Activated CD8-positive, alpha-beta memory T cell treated with anti-CD3 and anti-CD28 coated beads, Interleukin-2, amount 50 U/mL, for 4 hours (primary cell): Measurements from ENCODE around the gene SOX6.
"Not testable (repeated sequence)": the region's sequence is repeated elsewhere in the genome, so short reads cannot be mapped to it uniquely, and the experiment has no call there.

Source experiments
- DNase-seq: peaks from one replicate; pipeline ENCODE4 v3.0.0-alpha.2; 2020

SOX6 gene

DNA sequence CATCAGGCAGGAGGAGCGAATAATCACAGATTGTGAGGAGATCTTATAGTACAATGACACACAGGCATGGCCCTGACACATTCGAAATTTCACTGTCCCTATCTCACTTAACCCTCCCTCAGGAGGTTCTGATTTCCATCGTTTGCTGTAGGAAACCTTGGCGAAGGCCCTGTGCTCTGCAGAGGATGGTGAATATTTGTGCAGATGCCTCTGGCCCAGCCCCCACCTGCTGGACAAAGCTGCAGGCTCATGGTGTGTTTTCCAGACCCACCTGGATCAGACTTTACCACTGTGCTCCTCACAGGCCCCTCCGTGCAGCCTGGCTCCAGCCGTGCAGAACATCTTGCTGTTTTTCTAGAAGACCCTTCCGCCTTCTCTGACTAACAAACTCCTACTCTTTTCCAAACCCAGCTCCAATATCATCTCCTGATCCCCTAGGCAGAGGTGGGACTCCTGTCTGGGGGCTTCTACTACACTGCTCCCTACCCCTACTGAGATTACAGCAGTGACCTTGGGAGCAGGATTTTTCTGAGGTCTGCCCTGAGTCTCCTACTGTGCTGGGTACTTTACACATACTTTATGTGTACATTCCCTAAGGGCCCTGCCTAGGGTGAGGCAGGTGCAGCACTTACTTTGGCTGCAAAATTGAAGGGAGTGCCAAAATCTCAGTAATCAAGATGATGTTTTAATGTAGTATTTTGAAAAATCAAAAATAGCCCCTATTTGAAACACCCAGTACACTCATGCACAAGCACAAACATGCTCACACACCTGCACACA lies 412.7 kb downstream of the SOX6 start:
- DNase-seq, result no peak

DNA sequence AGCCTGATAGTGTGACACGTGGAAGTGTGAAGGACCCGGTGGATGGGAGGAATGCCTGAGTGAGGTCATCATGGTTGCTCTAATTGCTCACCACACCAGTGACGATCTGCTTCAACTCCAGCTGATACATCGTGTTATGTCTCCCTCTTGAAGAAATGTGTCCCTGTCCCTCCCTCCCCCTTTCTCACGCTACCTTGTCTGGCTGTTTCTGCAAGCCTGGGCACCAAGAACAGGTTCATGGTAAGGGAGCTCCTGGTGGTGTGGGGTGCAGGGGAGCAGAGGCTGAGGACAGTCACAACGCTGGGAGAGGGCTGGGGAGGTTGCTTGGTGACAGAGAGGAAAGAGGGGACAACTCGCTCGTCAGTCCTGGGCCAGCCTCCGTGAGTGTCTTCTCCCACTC lies 413.4 kb downstream of the SOX6 start:
- DNase-seq, result no peak

DNA sequence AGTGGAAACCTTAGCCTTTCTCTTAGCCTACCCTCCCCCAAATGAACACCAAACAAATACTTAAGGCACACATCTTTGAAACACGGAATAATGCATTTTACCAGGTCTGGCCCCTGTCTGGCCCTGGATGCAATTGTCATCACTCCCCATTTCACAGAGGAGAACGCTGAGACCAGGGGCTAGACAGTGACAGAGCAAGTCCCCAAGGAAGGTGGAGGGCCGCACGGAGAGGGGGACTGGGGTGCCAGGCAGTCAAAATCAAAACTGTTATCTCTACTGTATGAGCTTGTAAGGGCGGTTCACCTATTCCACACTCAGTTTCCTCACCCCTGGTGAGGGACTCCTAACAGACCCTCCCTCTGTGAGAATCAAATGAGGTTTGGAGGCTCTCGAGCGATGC lies 414.2 kb downstream of the SOX6 start:
- DNase-seq, result no peak

DNA sequence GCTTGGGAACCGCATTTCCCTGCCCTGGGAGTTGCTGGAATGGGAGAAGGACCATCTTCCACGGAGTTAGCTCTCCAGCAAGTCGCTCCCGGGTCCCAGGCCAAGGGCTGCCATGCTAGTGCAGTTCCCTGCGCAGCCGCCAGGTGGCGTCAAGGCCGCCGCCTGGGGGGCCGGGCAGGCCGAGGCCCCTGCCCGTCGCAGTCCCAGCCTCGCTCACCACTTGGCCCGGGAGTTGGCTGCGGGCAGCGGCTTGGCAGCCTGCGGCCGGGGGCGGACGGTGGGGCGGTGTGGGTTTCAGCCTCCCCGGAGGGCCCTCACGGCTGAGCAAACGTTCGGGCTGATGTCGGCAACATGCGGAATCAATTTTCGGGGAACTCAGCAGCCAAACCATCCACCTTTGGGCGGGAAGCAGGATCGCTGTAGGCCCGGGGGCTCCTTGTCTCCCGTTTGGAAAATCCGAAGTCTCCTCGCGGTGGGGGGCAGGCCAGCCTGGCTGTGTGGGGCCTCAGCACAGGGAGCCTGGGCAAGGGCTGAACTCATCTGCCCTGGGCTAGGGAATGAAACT lies 415.1 kb downstream of the SOX6 start:
- DNase-seq, result no peak

DNA sequence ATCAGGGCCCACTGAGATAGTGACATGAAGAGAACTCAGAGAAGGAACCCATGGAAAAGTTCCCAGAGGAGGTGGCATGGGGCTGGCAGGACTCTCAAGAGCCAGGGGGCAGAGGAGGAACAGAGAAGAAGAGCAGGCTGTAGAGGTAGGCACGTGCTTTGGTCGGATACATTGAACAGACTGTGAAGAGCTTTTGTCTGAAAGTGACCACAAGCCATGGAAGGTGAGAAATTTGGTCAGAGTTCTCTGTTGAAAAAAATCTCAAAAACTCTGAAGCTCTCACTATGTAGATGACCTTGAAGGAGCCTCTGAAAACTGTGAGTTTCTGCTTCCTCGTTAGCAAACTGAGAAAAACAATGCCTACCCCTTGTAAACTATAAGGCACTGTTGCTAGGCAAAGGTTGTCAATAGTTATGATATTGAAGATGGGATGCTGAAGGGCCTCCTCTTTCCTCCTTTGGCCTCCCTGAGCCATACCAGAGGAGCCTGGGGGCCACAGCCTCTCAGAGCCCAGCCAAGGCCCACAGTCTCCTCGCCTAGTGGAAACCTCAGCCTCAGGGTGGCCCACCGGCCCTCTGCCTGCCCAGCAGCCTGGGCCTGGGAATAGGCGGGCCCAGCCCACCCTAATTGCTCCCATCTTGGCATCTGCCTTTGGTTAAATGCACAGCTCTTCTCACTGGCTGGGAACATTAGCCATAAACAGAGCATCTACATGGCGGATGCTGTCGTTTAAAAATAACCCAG lies 415.7 kb downstream of the SOX6 start:
- no peak for DNase-seq

DNA sequence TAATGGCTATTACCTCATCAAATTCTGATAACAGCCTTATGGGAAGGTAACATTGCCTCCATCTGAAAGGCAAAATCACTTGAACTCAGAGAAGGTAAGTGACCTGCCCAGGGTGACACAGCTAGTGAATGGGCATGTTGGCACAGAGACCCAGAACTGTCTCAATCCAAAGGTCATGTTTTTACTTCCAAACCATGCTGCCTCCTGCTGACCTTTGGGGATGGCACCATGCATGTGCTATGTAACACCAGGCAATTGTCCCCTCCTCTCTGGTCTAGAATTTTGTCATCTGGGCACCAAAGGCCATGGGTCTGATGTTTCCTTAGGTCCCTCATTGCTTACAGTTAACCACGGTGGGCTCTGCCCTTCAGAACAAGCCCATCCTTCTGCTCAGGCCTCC lies 417.4 kb downstream of the SOX6 start:
- DNase-seq, result no peak

DNA sequence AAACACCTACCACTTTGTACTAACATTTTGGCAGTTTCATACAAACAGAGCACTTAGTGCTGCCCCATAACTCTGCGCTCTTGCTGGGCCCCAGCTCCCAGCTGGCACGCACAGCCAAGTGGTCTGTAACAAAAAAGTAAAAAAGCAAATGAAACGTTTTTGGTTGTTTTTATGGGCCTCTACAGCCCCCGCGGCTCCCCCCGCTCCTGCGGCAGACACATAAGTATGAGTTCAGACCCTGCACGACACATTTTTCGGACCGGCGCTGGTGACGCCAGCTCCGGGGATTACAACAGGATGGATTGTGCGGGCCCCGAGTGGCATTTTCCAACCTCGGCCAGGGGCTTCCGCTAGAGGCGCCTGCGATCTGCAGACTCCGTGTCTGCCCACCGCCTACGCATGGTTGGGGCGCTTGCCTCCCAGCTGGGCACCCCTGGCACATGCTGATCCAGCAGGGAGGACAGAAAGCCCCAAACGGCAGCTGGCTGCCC lies 418.2 kb downstream of the SOX6 start:
- no peak for DNase-seq

DNA sequence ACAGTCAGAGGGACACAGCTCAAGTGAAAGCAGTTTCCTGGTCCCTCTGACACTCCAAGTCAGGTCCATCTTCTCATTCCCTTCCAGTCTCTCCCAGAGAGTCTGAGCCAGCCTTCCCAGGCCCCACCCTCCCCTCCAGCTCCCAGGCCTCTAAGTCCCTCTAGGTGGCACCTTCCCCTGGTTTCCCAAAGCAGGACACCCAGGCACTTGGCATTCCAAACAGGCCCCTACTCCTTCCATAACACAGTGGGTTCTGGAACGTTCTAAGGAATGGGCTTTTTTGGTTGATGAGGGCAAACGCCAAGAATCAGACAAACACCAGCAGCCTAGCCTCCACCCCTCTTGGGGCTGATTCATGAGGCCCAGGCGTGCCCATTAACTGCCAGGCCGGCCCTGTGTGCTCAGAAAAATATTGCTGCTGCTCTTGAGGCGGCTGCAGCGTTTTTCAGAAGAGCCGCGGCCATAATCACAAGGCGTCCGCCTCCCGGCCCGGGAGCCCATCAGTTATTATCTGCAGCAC lies 418.7 kb downstream of the SOX6 start:
- no peak for DNase-seq

DNA sequence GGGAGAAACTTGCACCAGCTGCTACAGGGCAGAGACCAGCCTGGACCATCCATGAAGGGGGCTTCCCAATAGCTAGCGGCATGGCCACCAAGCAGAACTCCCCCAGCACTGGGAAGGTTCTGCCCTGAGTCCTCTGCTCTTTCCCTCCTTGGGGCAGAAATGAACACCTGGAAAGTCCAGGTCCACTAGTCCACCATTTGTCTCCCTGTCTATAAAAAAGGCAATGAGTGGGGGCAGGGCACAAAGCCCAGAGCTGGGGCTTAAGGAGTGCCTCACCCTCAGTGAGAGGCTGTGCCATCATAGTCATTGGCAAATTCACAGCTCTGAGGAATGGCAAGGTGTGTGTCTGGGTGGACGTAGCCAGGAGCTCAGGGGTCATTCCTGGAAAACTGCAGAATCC lies 420.3 kb downstream of the SOX6 start:
- DNase-seq, result no peak

DNA sequence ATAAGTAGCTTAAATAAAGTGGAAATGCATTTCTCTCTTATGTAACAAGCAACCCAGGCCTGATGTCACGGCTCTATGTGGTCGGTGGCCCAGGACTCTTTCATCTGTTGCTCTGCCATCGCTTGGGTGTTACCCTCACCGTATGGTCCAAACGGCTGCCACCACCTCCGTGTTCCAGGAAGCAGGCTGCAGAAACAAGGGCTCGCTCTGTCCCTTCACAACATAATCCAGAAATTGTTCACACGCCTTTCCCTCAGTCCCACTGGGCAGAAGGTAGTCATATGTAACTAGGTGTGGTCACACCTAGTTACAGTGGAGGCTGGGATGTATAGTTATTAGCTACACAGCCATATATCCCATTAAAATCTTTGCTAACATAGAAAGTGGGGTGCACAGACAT lies 421.0 kb downstream of the SOX6 start:
- no peak for DNase-seq

DNA sequence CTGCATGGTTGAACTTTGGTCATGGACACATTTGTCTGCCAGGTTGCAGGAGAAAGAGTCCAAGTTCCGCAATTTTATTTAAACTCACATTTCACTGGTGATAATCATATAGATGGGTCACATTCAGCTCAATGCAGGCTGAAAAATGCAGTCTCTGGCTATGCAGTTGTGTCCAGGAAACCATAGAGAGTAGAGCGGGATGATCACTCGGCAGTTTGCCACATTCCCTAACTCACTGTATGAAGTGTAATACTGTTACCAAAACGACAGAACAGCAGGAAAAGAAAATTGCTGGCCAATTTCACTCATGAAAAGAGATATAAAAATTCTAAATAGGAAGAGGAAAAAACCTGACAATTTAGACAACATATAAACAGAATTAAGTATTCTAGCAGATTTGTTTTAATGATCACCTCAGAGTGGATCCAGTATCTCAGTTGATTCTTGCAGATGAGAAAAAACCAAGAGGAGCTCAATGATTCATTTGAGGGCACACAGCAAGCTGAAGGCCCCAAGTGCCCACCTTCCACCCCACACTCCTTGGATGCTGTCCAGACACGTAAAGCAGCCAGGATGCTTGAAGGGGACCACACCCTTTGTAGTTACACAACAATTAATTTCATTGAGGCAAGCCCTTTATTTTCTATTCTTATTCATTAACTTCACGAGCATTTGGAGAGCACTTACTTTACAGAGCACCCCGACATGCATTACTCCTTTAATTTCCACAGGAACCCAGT lies 422.3 kb downstream of the SOX6 start:
- no peak for DNase-seq

DNA sequence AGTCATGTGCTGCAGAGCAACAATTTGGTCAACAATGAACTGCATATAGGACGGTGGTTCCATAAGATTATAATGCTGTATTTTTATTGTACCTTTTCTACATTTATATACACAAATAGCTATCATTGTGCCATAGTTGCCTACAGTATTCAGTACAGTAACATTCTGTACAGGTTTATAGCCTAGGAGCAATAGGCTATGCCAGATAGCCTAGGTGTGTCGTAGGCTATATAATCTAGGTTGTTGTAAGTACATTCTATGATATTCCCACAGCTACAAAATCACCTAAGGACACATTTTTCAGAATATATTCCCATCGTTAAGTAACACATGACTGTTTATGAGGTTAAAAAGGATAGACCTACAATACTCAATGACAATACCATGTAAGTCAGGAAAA lies 423.9 kb downstream of the SOX6 start:
- no peak for DNase-seq

DNA sequence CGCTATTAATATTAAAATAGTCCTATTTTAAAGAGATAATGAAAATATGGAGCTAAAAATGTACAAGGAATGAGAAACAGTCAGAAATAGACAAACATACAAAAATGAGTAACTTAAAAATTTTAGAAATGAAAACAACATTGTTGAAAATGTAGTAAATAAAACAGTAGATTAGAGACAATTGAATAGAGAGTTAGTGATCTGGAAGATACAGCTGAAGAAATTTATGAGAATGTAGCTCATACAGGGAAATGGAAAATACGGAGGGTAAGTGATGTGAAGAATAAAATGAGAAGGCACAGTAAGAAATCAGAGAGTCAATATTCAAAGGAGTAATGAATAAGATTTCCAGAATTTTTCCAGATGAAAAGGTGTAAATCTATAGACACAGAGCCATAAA lies 424.8 kb downstream of the SOX6 start:
- no peak for DNase-seq

DNA sequence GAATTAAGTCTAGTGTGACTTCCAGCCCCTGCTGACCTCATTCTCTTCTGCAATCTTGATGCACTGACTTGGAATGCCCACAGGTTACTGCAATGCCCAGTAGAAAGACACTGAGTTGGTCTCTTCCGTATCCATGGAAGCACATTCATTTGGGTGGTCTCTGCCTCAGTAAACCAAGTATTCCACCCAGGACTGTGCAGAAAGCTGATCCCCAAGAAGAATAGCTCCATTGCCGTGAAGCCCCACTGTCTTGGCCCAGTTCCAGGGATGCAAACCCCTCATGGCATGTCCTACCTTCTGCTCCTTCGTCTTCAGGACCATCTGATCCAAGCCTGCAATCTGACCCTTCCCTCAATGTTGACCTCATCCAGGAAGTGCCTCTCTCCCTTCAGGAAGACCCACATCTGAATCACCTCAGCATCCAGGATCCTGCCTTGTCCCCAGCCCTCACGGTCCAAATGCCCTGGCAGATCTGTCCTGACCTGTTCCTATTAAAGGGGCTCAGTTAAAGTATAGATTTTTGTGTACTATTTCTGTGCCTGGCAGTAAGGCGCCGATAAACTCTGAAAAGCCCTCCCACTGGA lies 425.8 kb downstream of the SOX6 start:
- no peak for DNase-seq

DNA sequence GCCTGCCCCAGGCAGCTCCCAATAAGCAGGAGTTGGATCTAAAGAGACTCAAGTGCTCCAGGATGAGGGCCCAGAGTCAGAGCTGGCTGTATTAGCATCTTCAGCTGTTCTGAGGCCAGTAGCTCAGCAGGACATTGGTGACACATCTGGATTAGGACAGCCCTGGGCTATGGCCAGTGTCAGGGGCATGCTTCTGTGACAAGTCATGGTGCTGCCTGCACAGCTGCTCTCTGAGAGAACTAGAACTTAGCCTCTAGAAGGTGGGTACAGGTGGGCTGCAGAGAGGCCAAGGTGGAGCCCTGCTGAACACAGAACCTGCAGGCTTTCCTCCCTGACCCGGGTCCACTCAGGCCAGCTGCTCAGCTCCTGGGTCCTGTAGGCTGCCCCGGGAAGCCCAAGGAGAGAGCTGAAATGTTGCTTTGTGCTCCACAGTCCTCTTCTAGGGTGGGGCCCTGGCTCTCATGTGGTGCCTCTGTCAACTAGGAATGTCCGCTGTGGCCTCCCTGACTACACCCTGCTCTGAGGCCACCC lies 426.9 kb downstream of the SOX6 start:
- no peak for DNase-seq

DNA sequence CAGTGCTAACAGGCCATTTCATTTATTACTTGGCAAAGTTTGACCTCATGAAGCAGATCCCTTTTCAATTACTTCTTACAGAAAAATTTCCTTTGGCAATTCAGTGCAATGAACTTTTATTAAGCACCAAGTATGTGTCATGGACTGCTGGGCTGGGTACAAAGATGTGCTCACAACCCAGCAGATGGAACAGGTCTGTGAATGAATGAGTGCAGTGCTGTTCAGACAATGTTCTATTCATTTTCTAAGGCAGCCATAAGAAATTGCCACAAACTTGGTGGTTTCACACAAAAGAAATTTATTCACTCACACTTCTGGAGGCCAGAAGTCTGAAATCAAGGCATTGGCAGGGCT lies 428.5 kb downstream of the SOX6 start:
- DNase-seq, result no peak

DNA sequence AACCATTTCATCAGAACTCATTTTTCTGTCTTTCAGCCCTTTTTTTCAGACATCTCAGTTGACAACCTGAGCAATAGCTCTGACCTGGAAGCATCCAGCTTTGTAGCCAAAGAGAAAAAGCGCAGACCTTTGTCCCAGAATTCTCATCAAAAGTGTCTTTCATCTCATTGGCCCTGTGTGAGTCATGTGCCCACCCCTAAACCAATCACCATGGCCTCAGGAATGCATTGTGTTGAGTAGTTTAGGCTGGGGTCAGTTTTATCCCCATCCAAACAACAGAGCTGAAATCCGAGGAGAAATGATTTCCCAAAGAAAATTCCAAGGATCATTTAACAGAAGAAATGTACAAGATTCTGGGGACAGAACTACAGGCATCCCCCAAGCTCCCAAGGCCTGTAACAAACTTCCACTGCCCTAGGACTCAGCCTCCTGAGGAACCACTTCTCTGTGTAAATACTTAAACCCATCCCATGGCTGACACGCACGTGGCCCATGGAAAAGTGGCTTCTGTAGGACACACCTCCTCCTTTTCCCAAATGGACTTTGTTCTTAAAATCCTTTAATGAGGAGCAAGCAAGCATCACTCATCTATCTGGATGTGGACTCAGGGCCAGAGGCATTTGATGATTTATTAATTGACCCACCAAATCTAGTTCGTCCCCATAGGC lies 429.0 kb downstream of the SOX6 start:
- no peak for DNase-seq

DNA sequence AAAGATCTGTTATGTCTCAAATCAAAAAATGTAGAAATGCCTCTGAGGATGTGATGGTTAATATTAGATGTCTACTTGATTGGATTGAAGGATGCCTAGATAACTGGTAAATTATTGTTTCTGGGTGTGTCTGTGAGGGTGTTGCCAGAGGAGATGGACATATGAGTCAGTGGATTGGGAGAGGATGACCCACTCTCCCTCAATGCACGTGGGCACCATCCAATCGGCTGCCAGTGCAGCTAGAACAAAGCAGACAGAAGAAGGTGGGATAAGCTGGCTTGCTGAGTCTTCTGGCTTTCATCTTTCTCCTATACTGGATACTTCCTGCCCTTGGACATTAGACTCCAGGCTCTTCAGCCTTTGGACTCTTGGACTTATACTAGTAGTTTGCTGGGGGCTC lies 430.3 kb downstream of the SOX6 start:
- no peak for DNase-seq

DNA sequence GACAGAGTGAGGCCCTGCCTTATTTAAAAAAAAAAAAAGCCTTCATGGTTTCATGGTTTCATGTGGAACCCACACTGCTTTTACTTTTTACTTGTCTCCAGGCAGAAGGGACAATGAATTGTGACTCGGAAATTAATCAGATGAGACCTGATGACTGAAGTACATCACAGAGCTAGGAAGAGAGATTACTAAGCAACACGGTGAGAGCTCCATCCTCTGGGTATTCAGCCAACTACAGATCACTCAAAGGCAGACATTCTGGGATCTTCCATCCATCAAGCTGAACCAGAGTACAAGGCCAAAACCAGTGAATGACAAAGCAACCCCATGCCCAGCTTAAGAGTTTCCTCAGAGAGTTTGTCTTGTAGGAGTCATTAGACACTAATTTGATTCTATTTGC lies 433.2 kb downstream of the SOX6 start:
- no peak for DNase-seq

DNA sequence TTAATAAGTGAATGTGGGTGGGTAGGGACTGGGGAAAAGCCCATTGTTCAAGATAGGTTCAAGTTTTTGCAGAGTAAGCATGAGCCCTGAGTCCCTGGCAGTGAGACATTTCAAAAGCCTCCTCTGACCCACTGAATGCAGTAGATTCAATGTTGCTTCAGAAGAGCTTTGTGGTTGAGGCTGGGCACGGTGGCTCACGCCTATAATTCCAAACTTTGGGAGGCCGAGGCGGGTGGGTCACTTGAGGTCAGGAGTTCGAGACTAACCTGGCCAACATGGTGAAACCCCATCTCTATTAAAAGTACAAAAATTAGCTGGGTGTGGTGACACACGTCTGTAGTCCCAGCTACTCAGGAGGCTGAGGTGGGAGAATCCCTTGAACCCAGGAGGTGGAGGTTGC lies 433.6 kb downstream of the SOX6 start:
- not testable (repeated sequence) for DNase-seq

DNA sequence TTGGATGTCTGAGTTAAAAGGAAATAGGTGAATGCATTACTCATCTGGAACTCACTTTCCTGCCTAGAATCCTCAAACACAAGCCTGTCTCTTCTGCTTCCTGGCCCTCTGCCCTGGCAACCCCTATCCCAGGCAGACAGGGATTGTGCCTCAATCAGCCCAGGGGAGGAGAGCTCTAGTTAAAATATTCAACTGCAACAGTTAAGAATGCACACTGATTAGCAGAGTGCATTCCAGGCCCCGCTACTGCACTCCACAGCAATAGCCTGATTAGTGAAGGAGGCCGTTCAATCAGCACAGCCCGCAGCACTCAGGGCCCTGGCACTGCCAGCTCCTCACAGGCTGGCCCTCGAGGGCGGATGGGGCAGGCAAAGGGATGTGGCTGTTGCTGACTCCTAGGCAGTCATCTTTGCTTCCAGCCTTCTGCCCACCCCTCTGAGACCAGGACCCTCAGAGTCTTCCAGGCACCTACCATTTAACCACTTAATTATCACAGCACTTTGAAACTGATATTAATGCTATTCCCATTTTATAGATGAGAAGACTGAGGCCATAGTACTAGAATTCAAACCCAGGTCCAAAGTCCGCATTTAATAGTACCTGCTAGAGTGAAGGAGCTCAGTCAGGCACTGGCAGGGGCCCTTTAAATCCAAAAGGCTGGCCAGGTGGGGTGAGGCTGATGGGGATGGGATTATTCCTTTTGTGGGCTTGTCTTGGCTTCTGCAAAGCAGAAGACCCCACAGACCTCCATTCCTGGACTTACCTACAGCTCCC lies 435.3 kb downstream of the SOX6 start:
- no peak for DNase-seq
